WERI-Rb-1 (cell line): ENCODE results near the gene CNDP2.
"Not testable (repeated sequence)": the region's sequence is repeated elsewhere in the genome, so short reads cannot be mapped to it uniquely, and the experiment has no call there.

Experiments used
- DNase-seq: peaks from one replicate; pipeline ENCODE4 v3.0.0-alpha.2; 2020
- H3K27ac ChIP-seq: fragments of 250-450 bp; sonication (Bioruptor Pico); 2 replicates; pipeline ENCODE4 v1.5.1; 2020; ENCODE audit warnings: mild to moderate bottlenecking, moderate library complexity
- H3K27me3 ChIP-seq: fragments of 250-450 bp; sonication (Bioruptor Pico); 2 replicates; pipeline ENCODE4 v1.5.1; 2021; ENCODE audit warnings: mild to moderate bottlenecking, low read depth, moderate library complexity; ENCODE audit not compliant: insufficient read depth, severe bottlenecking
- H3K36me3 ChIP-seq: fragments of 250-450 bp; sonication (Bioruptor Pico); 2 replicates; pipeline ENCODE4 v1.5.1; 2020; ENCODE audit warnings: mild to moderate bottlenecking, moderate library complexity
- H3K4me3 ChIP-seq: 2 replicates; pipeline ENCODE4 v1.5.1; 2011; ENCODE audit warnings: low read depth, mild to moderate bottlenecking, control low read depth, low read length
- H3K9me3 ChIP-seq: fragments of 250-450 bp; sonication (Bioruptor Pico); 2 replicates; pipeline ENCODE4 v1.5.1; 2021; ENCODE audit warnings: mild to moderate bottlenecking, moderate library complexity; ENCODE audit not compliant: severe bottlenecking
- CTCF ChIP-seq: IDR thresholded peaks from 2 replicates; pipeline ENCODE4 v1.5.1; 2011; ENCODE audit warnings: low read depth, mild to moderate bottlenecking, control low read depth, inconsistent platforms, low read length

CNDP2 gene

GRCh38 chr18:74562131-74562730 lies 66.1 kb downstream of the CNDP2 start:
- Histone ChIP-seq H3K4me3 (no peak overlapping the region), H3K9me3 (peaks cover 17% of the 10 kb centered on the region), H3K36me3 (no peaks in the 10 kb centered on the region), H3K27me3 (no peaks in the 10 kb centered on the region), H3K27ac (no peak overlapping the region)
- DNase-seq, result no peak
- TF ChIP-seq CTCF, result no peak

GRCh38 chr18:74562775-74563174 lies 66.6 kb downstream of the CNDP2 start:
- Histone ChIP-seq H3K27ac (no peak overlapping the region), H3K27me3 (no peaks in the 10 kb centered on the region), H3K36me3 (no peaks in the 10 kb centered on the region), H3K9me3 (peaks cover 17% of the 10 kb centered on the region), H3K4me3 (no peak overlapping the region)
- DNase-seq, result no peak
- TF ChIP-seq CTCF, result no peak

GRCh38 chr18:74563999-74564398 lies 67.8 kb downstream of the CNDP2 start:
- H3K36me3 ChIP-seq, result no peaks in the 10 kb centered on the region
- peaks cover 17% of the 10 kb centered on the region for H3K9me3 ChIP-seq
- TF ChIP-seq CTCF, result no peak
- H3K27ac ChIP-seq, result no peak overlapping the region
- no peak for DNase-seq
- H3K27me3 ChIP-seq, result no peaks in the 10 kb centered on the region
- no peak overlapping the region for H3K4me3 ChIP-seq

- H3K36me3 ChIP-seq, H3K27ac ChIP-seq, DNase-seq, H3K27me3 ChIP-seq, H3K4me3 ChIP-seq: not testable (repeated sequence)
- H3K9me3 ChIP-seq, result peaks cover 17% of the 10 kb centered on the region
These were observed 69.0 kb downstream of the CNDP2 start for GRCh38 chr18:74565164-74565563.

GRCh38 chr18:74565993-74566392 lies 69.8 kb downstream of the CNDP2 start:
- not testable (repeated sequence) for DNase-seq, H3K27ac ChIP-seq, H3K4me3 ChIP-seq, H3K27me3 ChIP-seq, H3K36me3 ChIP-seq
- H3K9me3 ChIP-seq, result peaks cover 17% of the 10 kb centered on the region

- no peaks in the 10 kb centered on the region for H3K27me3 ChIP-seq
- H3K4me3 ChIP-seq, result no peak overlapping the region
- H3K27ac ChIP-seq, result no peak overlapping the region
- peaks cover 17% of the 10 kb centered on the region for H3K9me3 ChIP-seq
- no peaks in the 10 kb centered on the region for H3K36me3 ChIP-seq
- TF ChIP-seq CTCF, result peak; percentile 52
- no peak for DNase-seq
These were observed 71.7 kb downstream of the CNDP2 start for GRCh38 chr18:74567822-74568221.

GRCh38 chr18:74569401-74569800 lies 73.2 kb downstream of the CNDP2 start:
- H3K36me3 ChIP-seq, result no peaks in the 10 kb centered on the region
- peaks cover 17% of the 10 kb centered on the region for H3K9me3 ChIP-seq
- no peak overlapping the region for H3K27ac ChIP-seq
- no peak overlapping the region for H3K4me3 ChIP-seq
- no peak for DNase-seq
- no peak for TF ChIP-seq CTCF
- no peaks in the 10 kb centered on the region for H3K27me3 ChIP-seq
